ENCODE data around the gene GNAZ.

Gene GNAZ

GRCh38 chr22:23166841-23167616 is 96.7 kb downstream of the GNAZ start:
- DNase-seq (ENCODE audit: low read depth, low spot score), result no peak
- TF ChIP-seq CTCF (IDR thresholded peaks at IDR 0.05; ENCODE audit: insufficient read depth, low read length, missing control alignments), result no peak
- no peak overlapping the region for H3K4me3 ChIP-seq (ENCODE audit: low read depth, low read length)
- CTCF ChIA-PET, result interaction anchor here (9.5 to 27.6 kb wide), 2 partner anchors 9 to 119 kb away, joined by 87 to 953 read pairs; partner anchors contain the start of gene BCR
- POLR2A ChIA-PET, result no interaction called here

- CTCF ChIA-PET, result interaction anchor here (9.5 to 27.6 kb wide), 2 partner anchors 7 to 117 kb away, joined by 87 to 953 read pairs; partner anchors contain the start of gene BCR
- DNase-seq (ENCODE audit: low read depth, low spot score), result no peak
- TF ChIP-seq CTCF (IDR thresholded peaks at IDR 0.05; ENCODE audit: insufficient read depth, low read length, missing control alignments), result no peak
These were observed 98.2 kb downstream of the GNAZ start for GRCh38 chr22:23168391-23169042.

GRCh38 chr22:23169043-23169406 is 98.7 kb downstream of the GNAZ start:
- CTCF ChIA-PET, result interaction anchor here (9.5 to 27.6 kb wide), 2 partner anchors 7 to 117 kb away, joined by 87 to 953 read pairs; partner anchors contain the start of gene BCR
- POLR2A ChIA-PET, result no interaction called here
- TF ChIP-seq CTCF (IDR thresholded peaks at IDR 0.05; ENCODE audit: insufficient read depth, low read length, missing control alignments), result no peak
- no peak for DNase-seq (ENCODE audit: low read depth, low spot score)
- no peak overlapping the region for H3K4me3 ChIP-seq (ENCODE audit: low read depth, low read length)

More at GRCh38 chr22:23168391-23169042, 98.2 kb downstream of the GNAZ start:
- POLR2A ChIA-PET, result no interaction called here
- no peak overlapping the region for H3K4me3 ChIP-seq (ENCODE audit: low read depth, low read length)

Measured in AG04449 (cell line).